Measurements from ENCODE around the gene TCF7L2.

TCF7L2 gene

GRCh38 chr10:112951359-112952281 lies 1.6 kb downstream of the TCF7L2 start:
- Histone ChIP-seq H3K79me1 (ENCODE audit: low read length) (peaks cover 42% of the 10 kb centered on the region), H2BK12ac (ENCODE audit: low read length) (peak overlapping the region; percentile 82), H2BK5ac (ENCODE audit: low read depth, low read length, poor library complexity) (peak overlapping the region; percentile 99), H3K9me3 (ENCODE audit: insufficient read depth, low read depth, low read length) (no peaks in the 10 kb centered on the region), H3K27ac (ENCODE audit: low read depth, low read length) (peak overlapping the region; percentile 96), H3K23ac (ENCODE audit: low read length) (no peak overlapping the region), H3K36me3 (ENCODE audit: control insufficient read depth in 1 of 2, insufficient read depth in 2 of 2, low read length in 2 of 2) (no peaks in the 10 kb centered on the region), H3K4me3 (ENCODE audit: low read depth, low read length) (peak overlapping the region; percentile 88), H2BK120ac (ENCODE audit: insufficient read depth, low read length, poor library complexity) (peak overlapping the region; percentile 98), H4K8ac (ENCODE audit: low read depth, low read length) (peak overlapping the region; percentile 98), H2AK5ac (ENCODE audit: low read length) (peak overlapping the region; percentile 97), H4K12ac (ENCODE audit: low read depth, low read length) (peak overlapping the region; percentile 98), H3K4ac (ENCODE audit: low read depth, low read length) (peak overlapping the region; percentile 99), H2AFZ (ENCODE audit: insufficient read depth, low read length, poor library complexity) (peak overlapping the region; percentile 56), H4K91ac (ENCODE audit: low read depth, low read length) (peak overlapping the region; percentile 97), H3K27me3 (ENCODE audit: insufficient read depth, low read length) (no peaks in the 10 kb centered on the region), H3K4me2 (ENCODE audit: low read length) (peak overlapping the region; percentile 87), H3K14ac (ENCODE audit: low read length) (peak overlapping the region; percentile 97), H3K79me2 (ENCODE audit: control insufficient read depth, insufficient read depth, low read length, poor library complexity) (peaks cover 33% of the 10 kb centered on the region), H3K18ac (ENCODE audit: low read length) (peak overlapping the region; percentile 96), H3K9ac (ENCODE audit: low read length) (peak overlapping the region; percentile 96), H3K4me1 (ENCODE audit: control insufficient read depth in 1 of 2, insufficient read depth in 2 of 2, low read length in 2 of 2) (peaks cover 2 to 4% of the 10 kb centered on the region in 2 experiments)
- WGBS (ENCODE audit: extremely low coverage, insufficient coverage, insufficient read length) = no CpG with 5 or more reads among the region's 65 CpGs
- peak; percentile 63 to 79 for DNase-seq

GRCh38 chr10:112952282-112953173 lies 2.5 kb downstream of the TCF7L2 start:
- H4K8ac ChIP-seq (ENCODE audit: low read depth, low read length) = peak overlapping the region; percentile 90
- no peak overlapping the region for H3K23ac ChIP-seq (ENCODE audit: low read length)
- peak overlapping the region; percentile 98 for H2BK120ac ChIP-seq (ENCODE audit: insufficient read depth, low read length, poor library complexity)
- peak overlapping the region; percentile 96 for H3K9ac ChIP-seq (ENCODE audit: low read length)
- H2BK12ac ChIP-seq (ENCODE audit: low read length) = peak overlapping the region; percentile 67
- H3K18ac ChIP-seq (ENCODE audit: low read length) = peak overlapping the region; percentile 90
- no peaks in the 10 kb centered on the region for H3K27me3 ChIP-seq (ENCODE audit: insufficient read depth, low read length)
- no CpG with 5 or more reads among the region's 59 CpGs for WGBS (ENCODE audit: extremely low coverage, insufficient coverage, insufficient read length)
- H3K4me3 ChIP-seq (ENCODE audit: low read depth, low read length) = peak overlapping the region; percentile 72
- H3K36me3 ChIP-seq (ENCODE audit: control insufficient read depth in 1 of 2, insufficient read depth in 2 of 2, low read length in 2 of 2) = no peaks in the 10 kb centered on the region
- peaks cover 46% of the 10 kb centered on the region for H3K79me1 ChIP-seq (ENCODE audit: low read length)
- H3K79me2 ChIP-seq (ENCODE audit: control insufficient read depth, insufficient read depth, low read length, poor library complexity) = peaks cover 35% of the 10 kb centered on the region
- peak overlapping the region; percentile 88 for H3K4ac ChIP-seq (ENCODE audit: low read depth, low read length)
- peak overlapping the region; percentile 45 for H2AK5ac ChIP-seq (ENCODE audit: low read length)
- H2AFZ ChIP-seq (ENCODE audit: insufficient read depth, low read length, poor library complexity) = peak overlapping the region; percentile 59
- H3K27ac ChIP-seq (ENCODE audit: low read depth, low read length) = peak overlapping the region; percentile 96
- H4K91ac ChIP-seq (ENCODE audit: low read depth, low read length) = peak overlapping the region; percentile 94
- H3K4me1 ChIP-seq (ENCODE audit: control insufficient read depth in 1 of 2, insufficient read depth in 2 of 2, low read length in 2 of 2) = peaks cover 6 to 8% of the 10 kb centered on the region in 2 experiments
- H4K12ac ChIP-seq (ENCODE audit: low read depth, low read length) = peak overlapping the region; percentile 80
- H2BK5ac ChIP-seq (ENCODE audit: low read depth, low read length, poor library complexity) = peak overlapping the region; percentile 97
- H3K4me2 ChIP-seq (ENCODE audit: low read length) = peak overlapping the region; percentile 77
- H3K14ac ChIP-seq (ENCODE audit: low read length) = peak overlapping the region; percentile 94
- peak; percentile 65 to 71 for DNase-seq
- no peaks in the 10 kb centered on the region for H3K9me3 ChIP-seq (ENCODE audit: insufficient read depth, low read depth, low read length)

- H3K4me2 ChIP-seq (ENCODE audit: low read length) = peak overlapping the region; percentile 77
- peak overlapping the region; percentile 35 for H4K8ac ChIP-seq (ENCODE audit: low read depth, low read length)
- WGBS (ENCODE audit: extremely low coverage, insufficient coverage, insufficient read length) = no CpG with 5 or more reads among the region's 26 CpGs
- peak overlapping the region; percentile 58 for H2BK120ac ChIP-seq (ENCODE audit: insufficient read depth, low read length, poor library complexity)
- H4K91ac ChIP-seq (ENCODE audit: low read depth, low read length) = peak overlapping the region; percentile 94
- peak overlapping the region; percentile 73 for H3K14ac ChIP-seq (ENCODE audit: low read length)
- H3K27ac ChIP-seq (ENCODE audit: low read depth, low read length) = peak overlapping the region; percentile 96
- H3K79me1 ChIP-seq (ENCODE audit: low read length) = peaks cover 51% of the 10 kb centered on the region
- no peak overlapping the region for H3K23ac ChIP-seq (ENCODE audit: low read length)
- peaks cover 12 to 15% of the 10 kb centered on the region in 2 experiments for H3K4me1 ChIP-seq (ENCODE audit: control insufficient read depth in 1 of 2, insufficient read depth in 2 of 2, low read length in 2 of 2)
- no peaks in the 10 kb centered on the region for H3K36me3 ChIP-seq (ENCODE audit: control insufficient read depth in 1 of 2, insufficient read depth in 2 of 2, low read length in 2 of 2)
- H3K9me3 ChIP-seq (ENCODE audit: insufficient read depth, low read depth, low read length) = no peaks in the 10 kb centered on the region
- peaks cover 39% of the 10 kb centered on the region for H3K79me2 ChIP-seq (ENCODE audit: control insufficient read depth, insufficient read depth, low read length, poor library complexity)
- H2BK5ac ChIP-seq (ENCODE audit: low read depth, low read length, poor library complexity) = peak overlapping the region; percentile 97
- H3K4ac ChIP-seq (ENCODE audit: low read depth, low read length) = peak overlapping the region; percentile 88
- H3K9ac ChIP-seq (ENCODE audit: low read length) = peak overlapping the region; percentile 65
- no peak overlapping the region for H3K4me3 ChIP-seq (ENCODE audit: low read depth, low read length)
- no peak overlapping the region for H2AFZ ChIP-seq (ENCODE audit: insufficient read depth, low read length, poor library complexity)
- H3K27me3 ChIP-seq (ENCODE audit: insufficient read depth, low read length) = no peaks in the 10 kb centered on the region
- peak in 1 of 2 donors; percentile 79 for DNase-seq
- peak overlapping the region; percentile 51 for H4K12ac ChIP-seq (ENCODE audit: low read depth, low read length)
- peak overlapping the region; percentile 74 for H2BK12ac ChIP-seq (ENCODE audit: low read length)
- H2AK5ac ChIP-seq (ENCODE audit: low read length) = peak overlapping the region; percentile 86
- peak overlapping the region; percentile 64 for H3K18ac ChIP-seq (ENCODE audit: low read length)
Observed at GRCh38 chr10:112953174-112954159, 3.4 kb downstream of the TCF7L2 start.
